Measurements from ENCODE around the gene AKAP6.

AKAP6 gene

GRCh38 chr14:32481707-32482106, 152.6 kb downstream of the AKAP6 start:
- no peak overlapping the region for H3K9ac ChIP-seq (ENCODE audit: low read length)
- TF ChIP-seq EZH2 (IDR thresholded peaks at IDR 0.05; ENCODE audit: borderline replicate concordance, low read length) (no peak), CTCF (IDR thresholded peaks at IDR 0.05; ENCODE audit: low read length) (no peak)
- H3K9me2 ChIP-seq (ENCODE audit: low read depth, low read length): no peaks in the 10 kb centered on the region
- no peaks in the 10 kb centered on the region for H3F3A ChIP-seq (ENCODE audit: insufficient read depth, low read length)
- H3K4me2 ChIP-seq (ENCODE audit: low read length): no peak overlapping the region
- no peaks in the 10 kb centered on the region; the same call in 1 of the 2 replicates for H3K27me3 ChIP-seq (ENCODE audit: insufficient read depth, low read length)
- no peak overlapping the region for H3K27ac ChIP-seq (ENCODE audit: low read depth, low read length, poor library complexity, severe bottlenecking)
- H3K9me3 ChIP-seq (ENCODE audit: low read length): no peaks in the 10 kb centered on the region
- no peaks in the 10 kb centered on the region for H4K20me1 ChIP-seq (ENCODE audit: insufficient read depth, low read length)
- H2AFZ ChIP-seq (ENCODE audit: low read length): no peak overlapping the region
- H3K4me3 ChIP-seq (ENCODE audit: low read depth, low read length, poor library complexity, severe bottlenecking): no peak overlapping the region
- H3K36me3 ChIP-seq (ENCODE audit: insufficient read depth, low read length): no peaks in the 10 kb centered on the region
- no peaks in the 10 kb centered on the region for H3K79me2 ChIP-seq (ENCODE audit: insufficient read depth, low read length)
- H3K4me1 ChIP-seq (ENCODE audit: insufficient read depth, low read length, severe bottlenecking): no peaks in the 10 kb centered on the region

GRCh38 chr14:32491416-32492016, 162.4 kb downstream of the AKAP6 start:
- Histone ChIP-seq H3K27me3 (ENCODE audit: insufficient read depth, low read length) (no peaks in the 10 kb centered on the region), H3K36me3 (ENCODE audit: insufficient read depth, low read length) (no peaks in the 10 kb centered on the region), H3F3A (ENCODE audit: insufficient read depth, low read length) (no peaks in the 10 kb centered on the region), H4K20me1 (ENCODE audit: insufficient read depth, low read length) (no peaks in the 10 kb centered on the region), H3K4me2 (ENCODE audit: low read length) (no peak overlapping the region), H3K9ac (ENCODE audit: low read length) (no peak overlapping the region), H2AFZ (ENCODE audit: low read length) (no peak overlapping the region), H3K79me2 (ENCODE audit: insufficient read depth, low read length) (no peaks in the 10 kb centered on the region), H3K4me1 (ENCODE audit: insufficient read depth, low read length, severe bottlenecking) (no peaks in the 10 kb centered on the region), H3K27ac (ENCODE audit: low read depth, low read length, poor library complexity, severe bottlenecking) (no peak overlapping the region), H3K4me3 (ENCODE audit: low read depth, low read length, poor library complexity, severe bottlenecking) (no peak overlapping the region), H3K9me3 (ENCODE audit: low read length) (no peaks in the 10 kb centered on the region), H3K9me2 (ENCODE audit: low read depth, low read length) (no peaks in the 10 kb centered on the region)
- no peak for TF ChIP-seq EZH2 (IDR thresholded peaks at IDR 0.05; ENCODE audit: borderline replicate concordance, low read length)
- no peak for TF ChIP-seq CTCF (IDR thresholded peaks at IDR 0.05; ENCODE audit: low read length)

GRCh38 chr14:32492457-32492856, 163.4 kb downstream of the AKAP6 start:
- Histone ChIP-seq H3K4me2 (ENCODE audit: low read length) (no peak overlapping the region), H3K27me3 (ENCODE audit: insufficient read depth, low read length) (no peaks in the 10 kb centered on the region), H3K36me3 (ENCODE audit: insufficient read depth, low read length) (no peaks in the 10 kb centered on the region), H3K4me3 (ENCODE audit: low read depth, low read length, poor library complexity, severe bottlenecking) (no peak overlapping the region), H3F3A (ENCODE audit: insufficient read depth, low read length) (no peaks in the 10 kb centered on the region), H3K27ac (ENCODE audit: low read depth, low read length, poor library complexity, severe bottlenecking) (no peak overlapping the region), H3K4me1 (ENCODE audit: insufficient read depth, low read length, severe bottlenecking) (no peaks in the 10 kb centered on the region), H3K9me3 (ENCODE audit: low read length) (no peaks in the 10 kb centered on the region), H2AFZ (ENCODE audit: low read length) (no peak overlapping the region), H3K9ac (ENCODE audit: low read length) (no peak overlapping the region), H4K20me1 (ENCODE audit: insufficient read depth, low read length) (no peaks in the 10 kb centered on the region), H3K9me2 (ENCODE audit: low read depth, low read length) (no peaks in the 10 kb centered on the region), H3K79me2 (ENCODE audit: insufficient read depth, low read length) (no peaks in the 10 kb centered on the region)
- TF ChIP-seq EZH2 (IDR thresholded peaks at IDR 0.05; ENCODE audit: borderline replicate concordance, low read length): no peak
- no peak for TF ChIP-seq CTCF (IDR thresholded peaks at IDR 0.05; ENCODE audit: low read length)
